ENCODE results near the gene FER. TPM values are rescaled to one million over a fixed set of nuclear protein-coding genes. Genes with fewer than 3 reads are reported as not detected.

FER gene
- total and polyA plus RNA-seq, 2 of the 13 experiments (the other 11 are each of a cell fraction or from before 2014, with no cell fraction given) = 7.9 to 29.0 TPM

DNA sequence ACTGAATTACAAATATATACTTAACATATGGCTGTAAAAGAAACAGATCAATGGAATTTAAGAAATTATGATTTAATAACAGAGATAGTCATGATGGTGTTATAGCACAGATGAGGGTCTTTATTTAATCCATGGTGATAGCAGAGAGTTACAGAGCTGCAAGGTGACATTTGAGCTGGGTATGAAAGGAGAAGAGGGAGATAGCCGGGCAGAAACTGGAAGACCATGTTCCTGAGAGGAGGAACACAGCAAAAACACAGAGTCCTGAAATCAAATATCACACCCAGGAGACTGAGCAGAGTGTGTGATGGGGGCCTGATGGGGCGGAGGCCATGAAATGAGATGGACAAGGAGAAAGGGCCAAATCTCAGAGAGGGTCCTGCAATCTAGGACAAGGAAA is 498.7 kb downstream of the FER start (continued):
- TF ChIP-seq, protein P1, sequence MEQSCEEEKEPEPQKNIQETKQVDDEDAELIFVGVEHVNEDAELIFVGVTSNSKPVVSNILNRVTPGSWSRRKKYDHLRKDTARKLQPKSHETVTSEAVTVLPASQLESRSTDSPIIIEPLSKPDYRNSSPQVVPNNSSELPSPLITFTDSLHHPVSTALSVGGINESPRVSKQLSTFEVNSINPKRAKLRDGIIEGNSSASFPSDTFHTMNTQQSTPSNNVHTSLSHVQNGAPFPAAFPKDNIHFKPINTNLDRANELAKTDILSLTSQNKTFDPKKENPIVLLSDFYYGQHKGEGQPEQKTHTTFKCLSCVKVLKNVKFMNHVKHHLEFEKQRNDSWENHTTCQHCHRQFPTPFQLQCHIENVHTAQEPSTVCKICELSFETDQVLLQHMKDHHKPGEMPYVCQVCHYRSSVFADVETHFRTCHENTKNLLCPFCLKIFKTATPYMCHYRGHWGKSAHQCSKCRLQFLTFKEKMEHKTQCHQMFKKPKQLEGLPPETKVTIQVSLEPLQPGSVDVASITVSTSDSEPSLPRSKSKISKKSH (CRISPR knock-in tag; IDR thresholded peaks at IDR 0.05; ENCODE audit: borderline replicate concordance) = no peak

Small RNA genes lying within 50 kb of the gene (small RNA-seq; reads per million reads assigned to genes)
- 0 to 0.97 (median 0) reads per million in 3 experiments for gene AC109481.1 (ENCODE audit: insufficient read depth in 2 of 3, insufficient read length in 3 of 3, low read depth in 2 of 3, low replicate concordance in 1 of 3)
- gene RF00019 (ENCODE audit: insufficient read depth in 2 of 3, insufficient read length in 3 of 3, low read depth in 2 of 3, low replicate concordance in 1 of 3) = 0 reads per million in 3 experiments
- gene RNU6-47P (ENCODE audit: insufficient read depth in 2 of 3, insufficient read length in 3 of 3, low read depth in 2 of 3, low replicate concordance in 1 of 3) = 0 to 2.9 (median 0.33) reads per million in 3 experiments

Measured in HepG2 (cell line).